Kidney (tissue), 14 donors: Measurements from ENCODE around the gene ZNF480. TPM values are rescaled to one million over a fixed set of nuclear protein-coding genes. Genes with fewer than 3 reads are reported as not detected.
"Not testable (repeated sequence)": the region's sequence is repeated elsewhere in the genome, so short reads cannot be mapped to it uniquely, and the experiment has no call there.

Experiments
- DNase-seq, 5 donors: peaks; one replicate each; pipeline ENCODE4 v3.0.0-alpha.2; 2013 to 2020
- FAIRE-seq: peaks from 2 replicates; lab custom pipeline; 2012; peaks lifted over from hg19 to GRCh38; lab: Jason Lieb, UNC
- H3K27ac ChIP-seq, 2 donors: one replicate each; pipeline ENCODE4 v1.7.0; 2013; ENCODE audit warnings: low read depth in 2 of 2, low read length in 2 of 2, inconsistent platforms in 1 of 2
- H3K27me3 ChIP-seq: one replicate; pipeline ENCODE4 v1.7.1; 2013; ENCODE audit warnings: low read length, inconsistent platforms; ENCODE audit not compliant: control insufficient read depth, insufficient read depth
- H3K36me3 ChIP-seq, 3 donors: one replicate each; pipeline versions ENCODE4 v1.7.0 to v1.7.1; 2013; ENCODE audit warnings: low read length in 3 of 3, control low read depth in 1 of 3, inconsistent platforms in 1 of 3; ENCODE audit not compliant: insufficient read depth in 3 of 3, control insufficient read depth in 2 of 3
- H3K4me1 ChIP-seq, 3 donors: one replicate each; pipeline versions ENCODE4 v1.7.0 to v1.7.1; 2013; ENCODE audit warnings: low read length in 3 of 3, inconsistent platforms in 1 of 3, low read depth in 1 of 3; ENCODE audit not compliant: control insufficient read depth in 2 of 3, insufficient read depth in 2 of 3
- H3K4me3 ChIP-seq, 3 donors: one replicate each; pipeline versions ENCODE4 v1.7.0 to v1.8.1; 2013; ENCODE audit warnings: low read length in 3 of 3, control low read depth in 1 of 3, inconsistent platforms in 1 of 3
- H3K9ac ChIP-seq, 3 donors: one replicate each; pipeline versions ENCODE4 v1.7.0 to v1.7.1; 2013; ENCODE audit warnings: low read length in 3 of 3, control low read depth in 1 of 3, inconsistent platforms in 1 of 3
- H3K9me3 ChIP-seq, 3 donors: one replicate each; pipeline versions ENCODE4 v1.7.0 to v1.7.1; 2013; ENCODE audit warnings: low read length in 3 of 3, control low read depth in 1 of 3, inconsistent platforms in 1 of 3; ENCODE audit not compliant: control insufficient read depth in 2 of 3, insufficient read depth in 1 of 3
- CTCF ChIP-seq: IDR thresholded peaks from 3 replicates; pipeline ENCODE4 v1.5.1; 2012; ENCODE audit warnings: mild to moderate bottlenecking, moderate library complexity, borderline replicate concordance; ENCODE audit not compliant: insufficient read depth; ENCODE audit errors: extremely low read depth
- intact Hi-C: fragments of 100-400 bp; cut with DNase I; formaldehyde crosslinking; loops from one replicate; pipeline ENCODE4 v1.11.1; 2022
- polyA plus RNA-seq: library from polyadenylated mRNA; stranded (reverse); fragments of 350-450 nt; fragmentation: Illumina TruSeq; extraction: RNeasy Lipid Tissue Mini Kit (QIAGEN cat#74804); gene quantifications from one replicate; pipeline ENCODE4 v1.2.3, GENCODE V29; 2014; ENCODE audit warnings: low read depth, low replicate concordance; ENCODE audit not compliant: insufficient read depth
- total RNA-seq: library from RNA; stranded (reverse); fragmentation: NEBNext Ultra II Directional; extraction: Animal tissue kit (Norgen Biotek cat#: 25700); gene quantifications from one replicate; pipeline ENCODE4 v1.2.1, GENCODE V29; 2021
- donor health status: control.
- donor health status: control.
- donor health status: control.
- donor health status: control.
- donor health status: control.
- donor health status: DM: yes; HTN: yes; CAD: no.
- donor health status: Normal renal cell carcinoma (clear cell type).

The ZNF480 gene
- total and polyA plus RNA-seq, 2 donors from 2014 or later: 10.4 to 13.2 TPM

GRCh38 chr19:52291781-52292180 lies 5.2 kb upstream of the ZNF480 start:
- no peak for TF ChIP-seq CTCF
- no peak overlapping the region for H3K4me3 ChIP-seq
- FAIRE-seq (no peak), DNase-seq (no peak)
- no peak overlapping the region for H3K9ac ChIP-seq
- no peaks in the 10 kb centered on the region for H3K9me3 ChIP-seq
- H3K27me3 ChIP-seq: no peaks in the 10 kb centered on the region
- H3K36me3 ChIP-seq: peaks cover 6 to 14% (median 12%) of the 10 kb centered on the region in 3 donors
- no peak overlapping the region for H3K27ac ChIP-seq
- H3K4me1 ChIP-seq: peaks cover 0 to 3% (median 0%) of the 10 kb centered on the region in 3 donors
- intact Hi-C loops: no loop called here

GRCh38 chr19:52292946-52293345 lies 4.0 kb upstream of the ZNF480 start:
- H3K9me3 ChIP-seq, FAIRE-seq, DNase-seq, H3K27ac ChIP-seq, H3K9ac ChIP-seq, H3K27me3 ChIP-seq, H3K4me3 ChIP-seq, intact Hi-C loops, H3K4me1 ChIP-seq: not testable (repeated sequence)
- H3K36me3 ChIP-seq: peaks cover 6 to 14% (median 12%) of the 10 kb centered on the region in 3 donors

- no peak for DNase-seq
- Histone ChIP-seq H3K9me3 (no peaks in the 10 kb centered on the region), H3K27me3 (no peaks in the 10 kb centered on the region), H3K4me3 (peak overlapping the region; percentile 81 to 85 (median 82)), H3K27ac (peak overlapping the region; percentile 55 to 68), H3K9ac (peak overlapping the region; percentile 24 to 83 (median 54)), H3K4me1 (peaks cover 0 to 8% (median 0%) of the 10 kb centered on the region in 3 donors), H3K36me3 (peaks cover 3 to 8% (median 4%) of the 10 kb centered on the region in 3 donors)
- intact Hi-C loops: no loop called here
- TF ChIP-seq CTCF: no peak
- no peak for FAIRE-seq
These were observed 583 bp upstream of the ZNF480 start for GRCh38 chr19:52296400-52296772.

- Histone ChIP-seq H3K9ac (peak overlapping the region; percentile 79 to 97 (median 80)), H3K4me3 (peak overlapping the region; percentile 89 to 97 (median 91)), H3K27me3 (no peaks in the 10 kb centered on the region), H3K27ac (peak overlapping the region; percentile 82 to 94), H3K4me1 (peaks cover 0 to 8% (median 0%) of the 10 kb centered on the region in 3 donors), H3K9me3 (no peaks in the 10 kb centered on the region), H3K36me3 (peaks cover 4 to 22% (median 6%) of the 10 kb centered on the region in 3 donors)
- DNase-seq (peak in 3 of 5 donors; percentile 22 to 53 (median 40)), FAIRE-seq (no peak)
- intact Hi-C loops: no loop called here
- TF ChIP-seq CTCF: no peak
These were observed 814 bp downstream of the ZNF480 start for GRCh38 chr19:52297601-52298364.
